ENCODE results near the gene COTL1.
"Not testable (repeated sequence)": the region's sequence is repeated elsewhere in the genome, so short reads cannot be mapped to it uniquely, and the experiment has no call there.

The COTL1 gene

DNA sequence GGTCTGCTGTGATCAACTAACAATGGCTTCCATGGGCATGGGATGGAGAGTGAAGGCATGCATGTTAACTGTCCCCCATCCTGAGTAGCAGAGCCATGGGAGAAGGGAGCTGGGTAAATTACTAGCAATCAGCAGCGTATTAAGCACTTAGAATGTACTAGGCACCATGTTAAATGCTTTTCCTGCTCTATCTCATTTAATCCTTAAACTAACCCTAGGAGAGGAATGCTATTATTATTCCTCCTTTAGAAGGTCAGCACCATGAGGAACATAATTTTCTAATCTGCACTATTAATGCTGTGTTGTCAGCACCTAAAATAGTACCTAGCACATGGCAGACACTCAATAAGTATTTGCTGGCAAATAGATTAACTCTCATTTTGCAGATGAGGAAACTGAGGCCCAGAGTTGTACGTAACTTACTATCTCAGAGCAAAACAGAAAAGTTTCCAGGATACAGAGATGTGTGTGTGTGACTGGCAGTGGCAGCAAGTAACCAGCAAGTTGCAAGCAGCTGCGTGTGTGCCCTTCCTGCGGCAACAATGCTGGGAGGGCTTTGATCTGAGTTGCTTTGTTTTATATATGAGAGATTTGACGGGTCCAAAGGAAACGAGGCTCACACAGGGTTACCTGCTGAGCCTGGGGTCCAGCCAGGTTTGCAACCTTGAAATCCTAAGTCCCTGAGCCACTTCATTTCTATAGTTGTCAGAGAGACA is 23.9 kb upstream of the COTL1 start:
- DNase-seq, result no peak

DNA sequence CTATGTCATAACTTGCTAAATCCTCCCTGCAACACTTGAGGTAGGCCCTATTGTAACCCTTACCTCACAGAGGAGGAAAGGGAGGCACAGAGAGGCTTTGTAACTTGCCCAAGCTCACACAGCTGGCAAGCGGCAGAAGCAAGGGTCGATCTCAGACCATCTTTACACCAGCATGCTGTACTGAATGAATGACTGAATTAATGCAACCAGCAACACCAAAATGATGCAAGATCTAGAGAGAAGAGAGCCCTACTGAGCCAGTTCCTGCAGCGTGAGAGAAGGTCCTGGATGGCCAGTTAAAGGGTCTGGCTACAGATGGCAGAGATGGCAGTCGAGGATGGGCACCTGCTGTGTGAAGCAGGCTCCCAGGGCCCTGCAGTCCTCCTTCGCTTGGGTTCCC is 22.3 kb upstream of the COTL1 start:
- no peak for DNase-seq

DNA sequence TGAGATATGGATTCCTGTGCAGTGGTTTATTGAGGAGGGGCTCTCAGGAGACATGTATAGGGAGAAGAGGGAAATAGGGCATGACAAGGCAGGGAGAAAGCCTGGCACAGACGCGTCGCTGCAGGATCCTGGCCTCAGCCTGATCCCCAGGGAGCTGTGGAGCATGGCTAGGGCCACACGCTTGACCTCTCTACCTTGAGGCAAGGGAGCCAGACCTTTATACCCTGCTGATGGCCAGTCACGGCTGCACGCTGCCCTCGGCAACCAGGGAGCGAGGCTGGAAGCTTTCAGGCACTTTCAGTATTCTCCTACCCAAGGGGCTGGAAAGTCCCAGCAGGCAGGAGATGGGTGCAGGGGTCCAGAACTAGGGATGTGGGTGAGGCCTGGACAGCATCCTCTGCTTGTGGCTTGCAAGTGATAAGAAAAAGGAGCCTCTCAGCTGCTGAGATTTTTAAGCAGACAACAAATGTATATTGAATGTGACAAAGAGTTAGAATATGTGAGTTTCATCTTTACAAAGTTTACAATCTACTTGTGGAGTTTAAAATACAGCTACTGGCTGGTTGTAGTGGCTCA is 20.4 kb upstream of the COTL1 start:
- DNase-seq, result no peak

DNA sequence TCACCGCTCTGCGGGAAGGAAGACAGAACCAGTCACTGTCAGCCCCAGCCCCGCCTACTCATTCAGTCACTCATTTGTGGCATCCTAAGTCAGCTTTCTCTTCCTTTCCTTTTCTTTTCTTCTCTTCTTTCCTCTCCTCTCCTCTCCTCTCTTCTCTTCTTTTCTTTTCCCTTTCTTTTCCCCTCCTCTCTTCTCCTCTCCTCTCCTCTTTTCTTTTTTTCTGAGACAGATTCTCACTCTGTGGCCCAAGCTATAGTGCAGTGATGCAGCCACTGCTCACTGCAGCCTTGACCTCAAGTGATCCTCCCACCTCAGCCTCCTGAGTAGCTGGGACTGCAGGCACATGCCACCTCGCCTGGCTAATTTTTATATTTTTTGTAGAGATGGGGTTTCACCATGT is 19.8 kb upstream of the COTL1 start:
- DNase-seq, result no peak

DNA sequence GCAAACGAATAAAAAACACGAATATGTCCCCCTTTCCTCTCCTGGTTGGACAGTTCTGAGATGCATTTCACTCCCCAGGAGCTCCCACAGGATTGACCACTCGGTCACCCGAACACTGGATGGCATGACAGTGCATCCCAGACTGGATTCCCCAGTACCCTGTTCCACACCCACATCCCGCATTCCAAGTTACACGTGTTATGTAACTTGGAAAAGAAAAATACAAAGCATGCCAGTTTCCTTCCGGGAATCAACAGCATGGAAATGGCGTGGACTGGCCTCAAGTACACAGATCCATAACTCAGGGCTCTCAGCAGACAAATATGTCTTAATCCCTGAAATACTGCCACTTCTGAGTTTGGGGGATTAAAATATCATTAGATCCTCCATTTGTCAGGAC is 17.8 kb upstream of the COTL1 start:
- no peak for DNase-seq

DNA sequence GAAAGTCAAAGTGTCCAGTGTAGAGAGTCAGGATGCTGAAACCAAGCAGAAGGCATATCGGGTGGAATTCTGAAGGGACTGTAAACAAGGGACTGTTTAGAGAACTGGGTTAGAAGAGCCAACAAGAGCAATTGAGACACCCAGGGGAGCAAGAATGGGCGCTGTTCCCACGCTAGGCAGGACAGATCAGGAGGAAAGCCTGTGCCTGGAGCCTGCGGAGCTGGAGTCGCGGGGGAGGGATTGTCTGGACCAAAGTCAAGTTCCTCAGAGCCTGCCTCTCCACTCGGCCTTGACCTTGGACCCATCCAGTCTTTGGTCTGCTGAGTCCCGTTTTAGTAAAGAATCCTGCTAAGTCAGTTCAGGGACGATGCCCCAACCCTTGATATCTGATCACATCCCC is 15.7 kb upstream of the COTL1 start:
- no peak for DNase-seq

DNA sequence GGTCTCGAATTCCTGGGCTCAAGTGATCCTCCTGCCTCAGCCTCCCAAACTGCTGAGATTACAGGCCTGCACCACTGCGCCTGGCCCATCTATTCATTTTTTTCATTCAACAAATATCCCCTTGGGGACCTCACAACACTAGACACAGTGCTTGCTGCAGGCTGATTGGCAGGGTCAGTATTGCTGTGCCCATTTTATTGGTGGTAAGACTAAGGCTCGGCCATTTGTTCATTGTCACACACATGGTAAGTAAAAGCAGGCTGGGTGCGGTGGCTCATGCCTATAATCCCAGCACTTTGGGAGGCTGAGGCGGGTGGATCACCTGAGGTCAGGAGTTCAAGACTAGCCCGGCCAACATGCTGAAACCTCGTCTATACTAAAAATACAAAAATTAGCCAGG is 15.0 kb upstream of the COTL1 start:
- DNase-seq, result not testable (repeated sequence)

DNA sequence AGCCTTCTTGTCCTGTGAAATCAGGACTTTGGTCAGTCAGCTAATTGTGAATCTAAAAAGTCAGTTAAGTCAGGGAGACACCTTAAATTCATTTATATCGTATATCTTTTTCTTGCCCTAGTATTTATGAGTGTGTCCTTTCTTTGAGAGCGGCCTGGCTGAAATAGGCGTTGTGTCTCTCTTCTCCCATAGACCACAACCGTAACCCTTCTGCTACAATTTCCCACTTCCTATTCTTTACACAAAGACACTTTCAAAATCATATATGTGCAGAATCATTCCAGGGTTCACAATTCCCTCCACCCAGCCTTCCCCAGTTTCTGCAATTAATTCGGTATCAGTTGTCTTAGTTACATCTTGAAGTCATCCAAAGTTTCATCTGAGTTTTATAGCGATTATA is 14.0 kb upstream of the COTL1 start:
- DNase-seq, result no peak

DNA sequence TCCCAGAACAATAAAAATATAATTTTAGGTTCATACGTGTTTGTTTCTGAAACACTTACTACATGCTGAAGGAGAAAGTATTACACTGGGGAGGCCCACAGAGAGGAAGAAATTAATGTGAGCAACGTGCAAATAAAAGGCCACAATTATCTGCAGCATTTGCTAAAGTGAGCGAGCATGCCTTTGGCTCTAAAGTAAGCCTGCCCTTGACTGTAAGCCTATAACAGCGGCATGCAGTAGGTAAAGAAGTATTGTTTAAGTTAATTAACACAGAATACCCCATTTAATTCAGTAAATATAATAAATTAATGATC is 13.2 kb upstream of the COTL1 start:
- no peak for DNase-seq

DNA sequence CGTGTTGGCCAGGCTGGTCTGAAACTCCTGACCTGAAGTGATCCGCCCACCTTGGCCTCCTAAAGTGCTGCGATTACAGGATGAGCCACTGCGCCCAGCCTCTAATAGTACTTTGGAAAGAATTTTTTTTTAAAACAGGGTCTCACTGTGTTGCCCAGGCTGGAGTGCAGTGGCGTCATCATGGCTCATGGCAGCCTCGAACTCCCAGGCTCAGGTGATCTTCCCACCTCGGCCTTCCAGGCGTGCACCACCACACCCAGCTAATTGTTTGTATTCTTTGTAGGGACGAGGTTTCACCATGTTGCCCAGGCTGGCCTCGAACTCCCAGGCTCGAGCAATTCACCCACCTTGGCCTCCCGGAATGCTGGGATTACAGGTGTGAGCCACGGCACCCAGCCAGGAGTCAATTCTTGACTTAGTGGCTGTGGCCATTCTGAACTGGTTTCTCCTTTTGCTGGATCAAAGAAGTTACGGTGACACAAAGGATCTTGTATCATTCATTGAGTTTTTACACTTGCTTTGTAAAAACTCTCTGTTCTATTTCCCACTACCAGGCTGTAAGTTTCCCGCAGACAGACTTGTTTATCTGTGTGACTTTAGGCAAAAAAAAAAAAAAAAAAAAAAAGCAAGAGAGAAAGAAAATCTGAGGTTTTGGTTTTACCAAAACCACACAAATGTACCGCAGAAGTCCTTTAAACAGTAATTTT is 12.7 kb upstream of the COTL1 start:
- no peak for DNase-seq

DNA sequence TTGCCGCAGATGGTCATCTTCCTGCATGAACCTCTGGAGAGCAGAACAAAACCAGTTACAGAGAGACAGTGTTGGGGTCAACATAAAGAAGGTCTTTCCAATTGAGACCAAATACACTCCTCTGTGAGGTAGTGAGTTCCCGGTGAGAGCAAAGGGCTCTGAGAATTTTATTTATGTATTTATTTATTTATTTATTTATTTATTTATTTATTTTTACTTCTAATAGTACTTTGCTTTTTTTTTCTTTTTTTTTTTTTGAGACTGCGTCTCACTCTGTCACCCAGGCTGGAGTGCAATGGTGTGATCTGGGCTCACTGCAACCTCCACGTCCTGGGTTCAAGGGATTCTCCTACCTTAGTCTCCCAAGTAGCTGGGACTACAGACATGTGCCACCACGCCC is 12.1 kb upstream of the COTL1 start:
- DNase-seq, result no peak

DNA sequence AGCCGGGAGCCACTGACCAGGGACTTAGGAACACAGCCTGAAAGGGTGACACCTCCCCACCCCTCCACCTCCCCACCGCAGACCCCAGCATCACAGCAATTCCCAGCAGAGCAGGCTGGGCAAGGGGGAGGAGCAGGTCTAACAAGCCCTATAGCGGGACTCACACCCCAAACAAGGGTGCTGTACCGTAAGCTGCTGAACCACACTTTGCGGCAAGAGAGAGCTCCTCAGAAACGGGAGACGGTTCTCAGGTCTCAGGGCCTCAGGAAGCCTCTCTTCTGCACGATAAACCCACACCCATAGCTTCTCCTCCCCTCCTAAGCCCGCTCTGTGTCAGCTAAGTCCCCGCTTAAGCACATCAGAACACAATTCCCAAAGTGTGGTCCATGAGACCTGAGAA is 11.7 kb upstream of the COTL1 start:
- no peak for DNase-seq

DNA sequence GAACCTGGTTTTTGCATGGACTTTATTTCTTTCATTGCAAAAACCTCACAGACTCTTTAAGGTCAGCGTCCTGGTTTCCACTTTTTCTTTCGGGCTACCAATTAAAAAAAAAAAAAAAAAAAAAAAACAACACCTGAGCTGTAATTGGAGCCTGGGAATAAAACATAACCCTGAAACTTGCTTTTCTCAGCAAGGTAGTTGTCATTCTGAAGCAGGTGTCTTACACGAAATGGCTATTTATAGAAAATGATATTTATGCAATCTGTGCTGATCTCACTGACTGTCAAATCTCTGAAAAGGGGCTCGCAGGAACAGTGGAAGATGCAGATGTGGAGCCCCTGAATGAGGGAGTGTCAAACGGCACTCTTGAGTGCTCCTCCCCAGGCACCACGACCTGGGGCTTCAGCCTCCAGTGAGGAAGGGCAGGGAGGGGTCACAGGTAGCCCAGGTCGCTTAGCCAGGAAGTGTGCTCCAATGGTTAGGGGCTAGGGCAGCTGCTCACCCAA is 10.4 kb upstream of the COTL1 start:
- no peak for DNase-seq

DNA sequence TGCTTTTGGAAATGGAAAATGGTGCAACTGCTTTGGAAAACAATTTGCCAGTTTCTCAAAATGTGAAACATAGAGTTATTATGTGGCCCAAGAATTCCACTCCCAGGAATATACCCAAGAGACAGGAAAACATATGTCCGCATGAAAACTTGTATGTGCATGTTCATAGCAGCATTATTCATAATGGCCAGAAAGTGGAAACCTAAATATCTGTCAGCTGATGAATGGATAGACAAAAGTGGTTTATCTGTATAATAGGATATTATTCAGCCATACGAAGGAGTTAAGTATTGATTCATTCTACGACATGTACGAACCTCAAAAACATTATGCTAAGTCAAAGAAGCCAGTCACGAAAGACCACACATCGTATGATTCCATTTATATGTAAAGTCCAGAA is 7.7 kb upstream of the COTL1 start:
- no peak for DNase-seq

DNA sequence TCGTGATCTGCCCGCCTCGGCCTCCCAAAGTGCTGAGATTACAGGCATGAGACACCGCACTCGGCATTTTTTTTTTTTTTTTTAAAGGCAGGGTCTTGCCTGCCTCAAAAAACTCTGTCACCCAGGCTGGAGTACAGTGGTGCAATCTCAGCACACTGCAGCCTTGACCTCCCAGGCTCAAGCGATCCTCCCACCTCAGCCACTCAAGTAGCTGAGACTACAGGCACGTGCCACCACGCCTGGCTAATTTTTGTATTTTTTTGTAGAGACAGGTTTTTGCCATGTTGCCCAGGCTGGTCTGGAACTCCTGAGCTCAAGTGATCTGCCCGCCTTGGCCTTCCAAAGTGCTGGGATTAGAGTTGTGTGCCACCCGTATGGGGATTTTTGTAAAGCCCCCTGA is 3.0 kb upstream of the COTL1 start:
- DNase-seq, result not testable (repeated sequence)

DNA sequence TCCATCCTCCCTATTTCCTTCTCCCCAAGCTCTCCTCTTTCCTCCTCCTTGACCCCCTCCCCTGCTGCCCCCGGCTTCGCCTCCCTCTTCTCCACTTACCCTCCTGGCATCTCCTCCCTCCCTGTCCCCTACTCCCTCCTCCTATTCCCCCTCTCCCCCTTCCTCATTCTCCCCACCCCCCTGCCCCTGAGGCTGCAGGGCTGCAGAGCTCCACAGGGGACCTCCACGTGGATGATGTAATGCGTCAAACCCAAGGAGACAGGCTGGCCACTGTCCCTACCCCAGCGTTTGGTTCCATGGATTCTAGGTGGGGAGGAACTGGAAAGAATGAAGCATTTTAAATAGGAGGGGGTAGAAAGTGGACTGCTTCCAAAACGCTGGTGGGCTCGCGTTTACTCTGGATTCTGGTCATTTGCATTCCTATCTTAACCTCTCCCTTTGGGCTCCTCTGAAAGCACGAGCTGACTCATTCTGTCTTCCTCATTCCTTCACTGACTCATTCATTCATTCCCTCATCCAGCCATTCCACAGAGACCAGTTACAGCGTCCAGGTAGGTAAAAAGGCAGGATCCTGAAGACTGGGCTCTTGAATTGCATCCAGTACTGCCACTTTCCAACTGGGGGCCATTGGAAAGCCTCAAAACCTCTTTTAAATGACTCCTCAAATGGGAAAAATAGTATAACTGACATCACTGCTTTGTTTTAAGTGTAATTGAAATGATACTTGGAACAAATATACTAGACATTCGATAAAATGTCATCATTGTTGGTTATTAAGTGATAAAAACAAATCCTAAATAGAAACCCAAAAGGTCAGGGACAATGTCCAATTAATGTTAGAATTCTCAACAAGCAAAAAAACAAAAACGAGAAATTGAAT is 943 bp upstream of the COTL1 start:
- DNase-seq, result no peak

DNA sequence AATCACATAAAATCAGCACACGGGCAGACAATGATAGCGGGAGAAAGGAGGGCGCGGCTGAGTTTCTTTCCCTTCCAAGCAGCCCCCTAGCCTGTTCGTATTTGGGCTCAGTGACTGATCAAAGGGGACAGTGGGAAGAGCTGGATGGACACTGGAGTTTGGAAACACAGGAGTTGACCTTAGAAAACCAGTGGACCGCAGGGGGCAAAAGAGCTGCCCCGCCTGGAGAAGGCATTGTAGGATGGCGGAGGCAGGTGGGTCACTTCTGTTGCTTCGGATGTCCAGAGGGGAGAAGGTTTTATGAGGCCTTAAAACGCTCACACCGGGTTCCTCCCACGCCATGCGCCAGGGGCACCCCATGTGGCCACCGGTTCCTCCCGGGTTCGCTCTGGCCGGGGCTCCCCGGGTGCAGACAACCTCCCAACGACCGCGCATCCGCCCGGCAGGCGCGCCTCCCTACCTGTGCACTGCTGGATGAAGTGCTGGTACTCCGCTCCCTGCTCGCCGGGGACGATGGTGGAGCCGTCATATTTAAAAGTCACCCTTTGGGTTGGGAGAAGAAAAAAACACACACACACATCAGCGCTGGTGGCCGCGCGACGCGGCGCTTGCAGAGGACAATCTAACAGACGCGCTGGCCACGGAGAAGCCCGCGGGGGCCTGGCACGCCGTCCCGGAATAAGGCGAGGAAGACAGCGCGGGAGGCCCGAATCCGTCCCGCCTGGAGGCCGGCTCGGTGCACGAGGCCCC is 662 bp downstream of the COTL1 start:
- no peak for DNase-seq

DNA sequence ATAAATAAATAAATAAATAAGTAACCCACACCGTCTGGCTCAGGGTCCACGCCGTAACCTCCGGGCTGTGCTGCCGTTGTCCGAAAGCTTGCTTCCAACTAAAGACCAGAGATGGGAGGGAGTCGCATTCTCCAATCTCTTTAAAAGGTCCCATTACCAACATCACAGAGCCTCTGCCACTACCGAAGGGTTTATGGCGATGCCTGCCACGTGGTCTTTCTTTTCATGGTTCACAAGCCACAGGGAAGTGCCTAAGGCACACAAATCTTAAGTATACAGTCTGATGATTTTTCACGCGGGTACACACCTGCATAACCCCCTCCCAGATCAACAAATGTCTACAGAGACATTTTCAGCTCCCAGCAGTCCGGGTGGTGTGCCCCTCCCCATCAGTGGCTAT is 1.4 kb downstream of the COTL1 start:
- DNase-seq, result no peak

DNA sequence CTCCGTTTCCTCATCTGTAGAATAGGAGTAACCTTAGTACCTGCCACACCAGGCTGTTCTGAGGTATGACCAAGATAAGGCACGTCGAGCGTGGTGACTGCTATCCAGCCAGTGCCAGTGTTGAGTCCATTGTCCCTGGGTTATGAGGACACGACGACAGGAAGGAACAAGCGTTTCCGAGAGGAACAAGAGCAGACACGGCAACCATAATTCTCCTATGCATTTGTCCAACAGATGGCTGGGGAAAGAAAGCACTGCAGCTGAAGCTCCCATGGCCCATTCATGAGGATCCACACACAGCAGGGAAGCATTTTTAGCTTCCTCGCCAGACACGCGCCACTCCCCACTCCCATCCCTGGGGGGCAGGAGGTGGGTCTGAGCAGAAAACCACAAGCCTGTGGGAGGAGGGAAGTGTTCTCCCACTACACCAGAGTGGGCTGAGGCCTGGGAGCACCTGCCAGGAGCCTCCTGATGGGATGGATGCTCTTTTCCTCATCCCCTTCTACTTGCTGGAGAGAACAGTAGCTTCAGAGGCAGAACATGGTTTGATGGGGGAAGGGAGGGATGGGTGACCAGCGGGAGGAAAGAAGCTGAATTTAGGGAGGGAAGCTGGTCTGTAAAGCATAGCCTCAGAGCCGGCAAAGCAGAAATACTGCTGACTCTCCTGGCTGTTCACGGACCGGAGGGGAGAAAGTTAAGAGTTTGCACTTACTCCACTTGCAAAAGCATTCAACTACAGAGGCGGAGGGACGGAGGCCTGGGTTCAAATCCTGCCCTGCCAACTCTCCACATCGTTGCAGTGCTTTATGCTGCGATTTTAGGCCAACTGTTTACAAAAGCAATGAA is 2.7 kb downstream of the COTL1 start:
- DNase-seq, result no peak

DNA sequence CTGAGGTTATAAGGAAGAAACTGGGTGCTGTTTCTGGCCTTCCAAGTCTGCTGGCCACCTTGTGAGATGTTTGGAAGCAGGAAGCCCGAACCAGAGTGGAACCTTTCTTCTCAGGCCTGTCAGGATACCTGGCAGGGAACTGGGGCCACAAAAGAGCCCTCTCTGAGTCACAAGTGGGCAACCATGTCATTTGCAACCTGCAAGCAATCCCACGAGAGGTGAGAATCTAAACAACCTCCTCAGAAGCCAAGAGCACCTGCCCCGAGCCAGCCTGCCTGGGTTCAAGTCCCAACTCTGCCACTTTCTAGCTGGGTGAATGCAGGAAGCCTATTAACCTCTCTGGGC is 3.3 kb downstream of the COTL1 start:
- no peak for DNase-seq

DNA sequence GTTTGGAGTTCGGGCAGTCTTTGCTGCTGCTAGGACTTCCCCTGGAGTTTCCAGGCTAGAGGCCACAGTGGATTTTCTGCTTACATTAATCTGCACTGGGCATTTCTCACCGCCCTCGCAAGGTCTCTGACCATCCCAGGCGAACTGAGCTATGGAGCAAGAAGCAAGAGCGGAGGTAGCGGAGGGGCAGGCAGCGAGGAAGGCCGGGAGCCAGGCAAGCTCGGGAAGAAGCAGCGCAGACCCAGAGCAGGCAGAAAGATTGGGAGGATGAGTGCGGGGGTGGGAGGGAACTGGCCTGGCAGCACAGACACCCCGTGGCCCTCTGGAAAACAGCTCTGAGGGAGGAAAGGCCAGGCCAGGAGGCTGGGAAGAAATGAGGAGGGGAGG is 3.8 kb downstream of the COTL1 start:
- no peak for DNase-seq

Data from NCI-H2227 treated with DMSO at 0.1 percent for 48 hours (cell line).